Ishikawa (cell line): ENCODE results near the gene MAB21L4.

ENCODE experiments used
- CEBPB ChIP-seq: IDR thresholded peaks from 2 replicates; pipeline ENCODE4 v1.6.1; 2012
- CREB1 ChIP-seq: IDR thresholded peaks from 2 replicates; pipeline ENCODE4 v1.6.1; 2012; ENCODE audit warnings: low read depth
- EGR1 ChIP-seq: IDR thresholded peaks from 2 replicates; pipeline ENCODE4 v1.6.1; 2012
- EP300 ChIP-seq: IDR thresholded peaks from 2 replicates; pipeline ENCODE4 v1.6.1; 2012; ENCODE audit warnings: borderline replicate concordance
- FOXM1 ChIP-seq: IDR thresholded peaks from 2 replicates; pipeline ENCODE4 v1.6.1; 2012; ENCODE audit warnings: low read depth, borderline replicate concordance
- NFIC ChIP-seq: IDR thresholded peaks from 2 replicates; pipeline ENCODE4 v1.6.1; 2012
- RAD21 ChIP-seq: IDR thresholded peaks from 2 replicates; pipeline ENCODE4 v1.6.1; 2012; ENCODE audit warnings: low read depth
- TAF1 ChIP-seq: IDR thresholded peaks from 2 replicates; pipeline ENCODE4 v1.6.1; 2012; ENCODE audit warnings: low read depth, mild to moderate bottlenecking
- TCF12 ChIP-seq: IDR thresholded peaks from 2 replicates; pipeline ENCODE4 v1.6.1; 2012; ENCODE audit warnings: low read depth
- TEAD4 ChIP-seq: IDR thresholded peaks from 2 replicates; pipeline ENCODE4 v1.6.1; 2012
- YY1 ChIP-seq: IDR thresholded peaks from 2 replicates; pipeline ENCODE4 v1.6.1; 2012; ENCODE audit warnings: low read depth
- ZBTB7A ChIP-seq: IDR thresholded peaks from 2 replicates; pipeline ENCODE4 v1.6.1; 2012; ENCODE audit warnings: low read depth
- TF ChIP-seq, protein P1 (sequence below): IDR thresholded peaks from 2 replicates; pipeline ENCODE4 v1.6.1; 2012
- TF ChIP-seq, protein P2 (sequence below): IDR thresholded peaks from 2 replicates; pipeline ENCODE4 v1.6.1; 2012
- TF ChIP-seq, protein P3 (sequence below): IDR thresholded peaks from 2 replicates; pipeline ENCODE4 v1.6.1; 2012; ENCODE audit warnings: low read depth, mild to moderate bottlenecking

Gene MAB21L4

DNA sequence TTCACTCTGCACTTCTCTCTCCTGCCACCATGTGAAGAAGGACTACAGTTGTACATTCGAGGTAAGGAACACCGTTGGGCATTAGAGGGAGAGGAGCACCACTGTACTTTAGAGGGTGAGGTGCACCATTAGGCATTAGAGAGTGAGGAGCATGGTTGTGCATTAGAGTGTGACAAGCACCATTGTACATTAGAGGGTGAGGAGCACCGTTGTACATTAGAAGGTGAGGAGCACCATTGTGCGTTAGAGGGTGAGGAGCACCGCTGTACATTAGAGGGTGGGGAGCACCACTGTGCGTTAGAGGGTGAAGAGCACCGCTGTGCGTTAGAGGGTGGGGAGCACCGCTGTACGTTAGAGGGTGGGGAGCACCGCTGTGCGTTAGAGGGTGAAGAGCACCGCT lies 48.1 kb downstream of the MAB21L4 start:
- TF ChIP-seq, protein P1, sequence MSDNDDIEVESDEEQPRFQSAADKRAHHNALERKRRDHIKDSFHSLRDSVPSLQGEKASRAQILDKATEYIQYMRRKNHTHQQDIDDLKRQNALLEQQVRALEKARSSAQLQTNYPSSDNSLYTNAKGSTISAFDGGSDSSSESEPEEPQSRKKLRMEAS = no peak
- TF ChIP-seq, protein P2, sequence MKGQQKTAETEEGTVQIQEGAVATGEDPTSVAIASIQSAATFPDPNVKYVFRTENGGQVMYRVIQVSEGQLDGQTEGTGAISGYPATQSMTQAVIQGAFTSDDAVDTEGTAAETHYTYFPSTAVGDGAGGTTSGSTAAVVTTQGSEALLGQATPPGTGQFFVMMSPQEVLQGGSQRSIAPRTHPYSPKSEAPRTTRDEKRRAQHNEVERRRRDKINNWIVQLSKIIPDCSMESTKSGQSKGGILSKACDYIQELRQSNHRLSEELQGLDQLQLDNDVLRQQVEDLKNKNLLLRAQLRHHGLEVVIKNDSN = no peak
- TF ChIP-seq EGR1 = no peak
- TF ChIP-seq TAF1 = no peak
- no peak for TF ChIP-seq TEAD4
- TF ChIP-seq YY1 = no peak
- TF ChIP-seq RAD21 = no peak
- TF ChIP-seq, protein P3, sequence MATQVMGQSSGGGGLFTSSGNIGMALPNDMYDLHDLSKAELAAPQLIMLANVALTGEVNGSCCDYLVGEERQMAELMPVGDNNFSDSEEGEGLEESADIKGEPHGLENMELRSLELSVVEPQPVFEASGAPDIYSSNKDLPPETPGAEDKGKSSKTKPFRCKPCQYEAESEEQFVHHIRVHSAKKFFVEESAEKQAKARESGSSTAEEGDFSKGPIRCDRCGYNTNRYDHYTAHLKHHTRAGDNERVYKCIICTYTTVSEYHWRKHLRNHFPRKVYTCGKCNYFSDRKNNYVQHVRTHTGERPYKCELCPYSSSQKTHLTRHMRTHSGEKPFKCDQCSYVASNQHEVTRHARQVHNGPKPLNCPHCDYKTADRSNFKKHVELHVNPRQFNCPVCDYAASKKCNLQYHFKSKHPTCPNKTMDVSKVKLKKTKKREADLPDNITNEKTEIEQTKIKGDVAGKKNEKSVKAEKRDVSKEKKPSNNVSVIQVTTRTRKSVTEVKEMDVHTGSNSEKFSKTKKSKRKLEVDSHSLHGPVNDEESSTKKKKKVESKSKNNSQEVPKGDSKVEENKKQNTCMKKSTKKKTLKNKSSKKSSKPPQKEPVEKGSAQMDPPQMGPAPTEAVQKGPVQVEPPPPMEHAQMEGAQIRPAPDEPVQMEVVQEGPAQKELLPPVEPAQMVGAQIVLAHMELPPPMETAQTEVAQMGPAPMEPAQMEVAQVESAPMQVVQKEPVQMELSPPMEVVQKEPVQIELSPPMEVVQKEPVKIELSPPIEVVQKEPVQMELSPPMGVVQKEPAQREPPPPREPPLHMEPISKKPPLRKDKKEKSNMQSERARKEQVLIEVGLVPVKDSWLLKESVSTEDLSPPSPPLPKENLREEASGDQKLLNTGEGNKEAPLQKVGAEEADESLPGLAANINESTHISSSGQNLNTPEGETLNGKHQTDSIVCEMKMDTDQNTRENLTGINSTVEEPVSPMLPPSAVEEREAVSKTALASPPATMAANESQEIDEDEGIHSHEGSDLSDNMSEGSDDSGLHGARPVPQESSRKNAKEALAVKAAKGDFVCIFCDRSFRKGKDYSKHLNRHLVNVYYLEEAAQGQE = no peak
- no peak for TF ChIP-seq EP300
- TF ChIP-seq ZBTB7A = no peak
- TF ChIP-seq FOXM1 = no peak
- no peak for TF ChIP-seq CEBPB
- TF ChIP-seq NFIC = no peak
- TF ChIP-seq TCF12 = no peak
- TF ChIP-seq CREB1 = no peak

DNA sequence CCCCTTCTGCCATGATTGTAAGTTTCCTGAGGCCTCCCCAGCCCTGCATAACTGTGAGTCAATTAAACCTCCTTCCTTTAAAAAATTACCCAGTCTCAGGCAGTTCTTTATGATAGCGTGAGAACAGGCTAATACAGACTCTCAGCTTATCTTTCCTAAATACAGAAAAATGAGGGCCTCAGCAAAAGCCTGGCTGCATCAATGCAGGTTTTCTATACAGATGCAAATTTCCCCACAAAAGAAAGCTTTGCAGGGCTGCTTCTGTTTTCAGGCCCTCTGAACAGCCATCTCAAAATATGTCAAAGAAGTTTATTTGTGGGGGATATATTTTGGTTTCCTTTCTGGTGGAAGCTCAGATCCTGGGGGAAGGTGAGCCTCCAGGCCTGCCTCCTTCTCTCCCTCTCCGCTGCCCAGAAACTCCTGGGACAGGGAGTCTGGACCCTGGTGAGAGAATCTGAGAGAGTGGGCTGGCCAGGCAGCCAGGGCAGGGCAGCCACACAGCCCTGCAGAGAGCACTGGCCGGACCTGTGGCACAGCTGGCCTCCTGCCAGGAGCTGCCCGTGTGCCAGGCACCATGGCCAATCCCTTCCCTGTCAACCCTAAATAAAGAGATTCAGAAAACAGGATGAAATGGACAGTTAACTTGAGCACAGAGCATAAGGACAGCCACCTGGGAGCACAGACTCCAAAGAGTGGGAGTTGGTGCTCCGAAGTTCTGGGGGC lies 48.9 kb downstream of the MAB21L4 start:
- TF ChIP-seq, protein P1 = no peak
- 0 out of 2 replicates have a peak, but pooled peaks have one; percentile 22 for TF ChIP-seq NFIC

DNA sequence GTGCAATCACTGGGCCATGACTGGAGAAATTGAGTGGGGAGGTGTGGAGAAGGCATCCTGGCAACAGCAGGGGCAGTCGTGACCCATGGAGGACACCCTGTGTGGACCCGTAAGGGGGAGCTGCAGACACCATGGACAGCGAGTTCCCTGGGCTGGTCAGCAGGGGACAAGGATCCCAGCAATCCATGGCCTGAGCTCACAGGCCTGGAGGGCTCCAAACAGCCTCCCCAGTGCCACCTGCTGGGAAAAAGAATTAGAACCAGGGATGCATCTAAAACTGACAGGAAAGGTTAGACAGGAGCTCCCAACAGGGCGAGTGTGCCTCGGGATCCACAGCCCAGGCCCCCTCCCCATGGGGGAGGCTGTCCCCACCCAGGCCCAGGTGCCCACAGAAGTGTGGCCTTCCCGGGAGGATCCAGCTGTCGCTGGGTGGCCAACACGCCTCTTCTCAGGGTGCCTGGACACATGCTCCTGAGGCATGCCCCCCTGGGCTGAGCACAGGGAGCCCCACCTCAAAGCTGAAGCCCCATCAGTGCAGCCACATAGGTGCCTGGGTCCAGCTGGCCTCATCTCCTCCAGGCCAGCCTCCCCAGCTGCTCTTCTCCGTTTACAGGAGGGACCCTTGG lies 55.4 kb downstream of the MAB21L4 start:
- TF ChIP-seq CEBPB (no peak), ZBTB7A (no peak), RAD21 (peak; percentile 78)
- TF ChIP-seq, protein P2 = no peak
- TF ChIP-seq, protein P3 = peak; percentile 80

DNA sequence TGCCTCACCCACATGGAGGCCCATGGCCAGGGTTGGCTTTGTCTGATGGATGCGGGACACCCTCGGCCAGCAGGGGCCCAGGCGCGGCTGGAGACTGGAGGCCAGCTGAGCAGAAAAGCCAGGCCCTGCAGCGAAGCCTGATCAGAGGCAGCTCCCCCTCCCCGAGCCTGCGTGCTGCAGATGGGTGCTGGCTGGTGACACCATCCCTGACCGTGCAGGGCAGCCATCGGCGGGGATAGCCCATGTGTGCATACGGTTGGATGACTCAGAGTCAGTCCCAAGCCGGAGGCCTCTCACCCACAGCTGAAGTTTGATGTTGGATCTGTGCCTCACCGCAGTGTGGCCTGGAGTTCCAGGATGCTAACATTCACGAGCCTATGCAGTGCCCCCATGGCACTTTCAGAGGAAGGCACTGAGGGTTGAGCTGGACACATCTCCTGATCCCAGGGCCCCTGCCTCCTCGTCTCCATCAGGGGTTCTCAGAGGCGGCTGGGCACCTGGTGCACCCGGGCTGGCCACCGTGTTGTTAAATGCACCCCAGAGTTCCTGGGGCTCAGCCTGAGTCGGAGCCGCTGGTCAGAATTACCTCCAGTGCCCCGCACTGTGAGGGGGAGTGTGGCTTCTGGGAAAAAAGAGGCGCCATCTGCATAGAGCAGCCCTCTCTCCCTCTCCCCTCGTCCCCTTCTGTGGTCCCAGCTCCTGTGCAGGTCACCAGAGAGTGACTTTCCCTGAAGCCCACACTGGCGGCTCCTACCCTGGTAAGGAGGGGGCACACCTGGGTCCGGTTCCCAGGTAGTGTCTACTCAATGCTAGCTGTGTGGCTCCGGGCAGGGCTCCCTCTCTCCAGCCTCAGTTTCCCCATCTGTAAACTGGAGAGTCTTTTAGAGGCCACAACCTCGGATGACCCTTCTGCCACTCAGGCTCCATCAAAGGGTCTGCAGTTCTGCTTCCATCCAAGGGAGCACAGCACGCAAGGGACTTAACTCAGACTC lies 56.5 kb downstream of the MAB21L4 start:
- TF ChIP-seq TCF12 (no peak), ZBTB7A (no peak)

DNA sequence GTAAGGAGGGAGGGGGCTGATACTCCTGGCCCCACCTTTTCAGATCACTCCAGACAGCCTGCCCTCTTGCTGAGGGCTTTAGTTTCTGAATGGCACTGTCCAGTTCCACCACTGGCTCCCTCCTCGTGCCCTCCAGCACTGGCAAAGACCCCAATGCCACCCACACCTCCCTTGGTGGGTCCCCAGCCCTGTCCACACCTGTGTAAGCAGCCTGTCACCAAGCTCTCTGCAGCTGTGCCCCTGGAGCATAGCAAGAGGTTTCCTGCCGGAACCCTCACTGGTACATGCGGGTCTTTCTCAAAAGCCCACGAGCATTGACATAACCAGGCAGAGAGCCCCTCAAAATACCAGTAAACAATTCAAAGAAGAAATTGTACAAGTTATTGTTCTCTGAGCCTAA lies 58.3 kb downstream of the MAB21L4 start:
- TF ChIP-seq TEAD4 (no peak), TCF12 (no peak), CEBPB (no peak), NFIC (no peak), YY1 (no peak), RAD21 (no peak), CREB1 (no peak), ZBTB7A (no peak), TAF1 (no peak), FOXM1 (no peak), EGR1 (no peak), EP300 (no peak)
- TF ChIP-seq, protein P1 = no peak
- TF ChIP-seq, protein P3 = no peak
- TF ChIP-seq, protein P2 = no peak
